ENCODE results near the gene R3HDM2.

Gene R3HDM2

DNA sequence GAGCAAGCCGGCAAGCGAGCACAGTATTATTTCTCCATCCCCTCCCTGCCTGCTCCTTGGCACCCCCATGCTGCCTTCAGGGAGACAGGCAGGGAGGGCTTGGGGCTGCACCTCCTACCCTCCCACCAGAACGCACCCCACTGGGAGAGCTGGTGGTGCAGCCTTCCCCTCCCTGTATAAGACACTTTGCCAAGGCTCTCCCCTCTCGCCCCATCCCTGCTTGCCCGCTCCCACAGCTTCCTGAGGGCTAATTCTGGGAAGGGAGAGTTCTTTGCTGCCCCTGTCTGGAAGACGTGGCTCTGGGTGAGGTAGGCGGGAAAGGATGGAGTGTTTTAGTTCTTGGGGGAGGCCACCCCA is 218.2 kb downstream of the R3HDM2 start:
- Mint-ChIP-seq H3K36me3 (no peaks in the 10 kb centered on the region), H3K4me3 (no peak overlapping the region), H3K27me3 (peaks cover 24% of the 10 kb centered on the region), H3K4me1 (ENCODE audit: low read depth) (peaks cover 28% of the 10 kb centered on the region), H3K27ac (no peak overlapping the region), H3K9me3 (ENCODE audit: low read depth) (no peaks in the 10 kb centered on the region)

DNA sequence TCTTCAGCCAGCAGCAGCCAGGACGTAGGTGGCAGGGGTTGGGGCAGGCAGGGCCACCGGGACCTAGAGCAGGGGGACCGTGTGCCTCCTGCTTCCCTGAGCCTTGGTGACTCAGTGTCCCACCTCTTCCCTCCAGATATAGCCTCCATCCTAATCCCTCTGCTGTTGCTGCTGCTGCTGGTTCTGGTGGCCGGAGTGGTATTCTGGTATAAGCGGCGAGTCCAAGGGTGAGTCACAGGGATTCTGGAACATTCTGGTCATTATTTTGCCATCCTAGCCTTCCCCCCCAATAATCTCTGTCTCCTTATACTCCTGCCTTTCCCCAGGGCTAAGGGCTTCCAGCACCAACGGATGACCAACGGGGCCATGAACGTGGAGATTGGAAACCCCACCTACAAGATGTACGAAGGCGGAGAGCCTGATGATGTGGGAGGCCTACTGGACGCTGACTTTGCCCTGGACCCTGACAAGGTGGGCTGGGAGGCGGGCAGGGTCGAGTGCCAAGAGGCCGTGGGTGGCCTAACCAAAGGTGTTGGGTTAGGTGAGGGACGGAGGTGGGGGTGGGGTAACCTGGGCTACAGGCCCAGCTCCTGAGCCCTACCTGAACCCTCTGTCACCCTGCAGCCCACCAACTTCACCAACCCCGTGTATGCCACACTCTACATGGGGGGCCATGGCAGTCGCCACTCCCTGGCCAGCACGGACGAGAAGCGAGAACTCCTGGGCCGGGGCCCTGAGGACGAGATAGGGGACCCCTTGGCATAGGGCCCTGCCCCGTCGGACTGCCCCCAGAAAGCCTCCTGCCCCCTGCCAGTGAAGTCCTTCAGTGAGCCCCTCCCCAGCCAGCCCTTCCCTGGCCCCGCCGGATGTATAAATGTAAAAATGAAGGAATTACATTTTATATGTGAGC is 218.8 kb downstream of the R3HDM2 start:
- Mint-ChIP-seq H3K9me3 (ENCODE audit: low read depth) (no peaks in the 10 kb centered on the region), H3K4me1 (ENCODE audit: low read depth) (peaks cover 23% of the 10 kb centered on the region), H3K4me3 (no peak overlapping the region), H3K27me3 (peaks cover 19% of the 10 kb centered on the region), H3K36me3 (no peaks in the 10 kb centered on the region), H3K27ac (no peak overlapping the region)

DNA sequence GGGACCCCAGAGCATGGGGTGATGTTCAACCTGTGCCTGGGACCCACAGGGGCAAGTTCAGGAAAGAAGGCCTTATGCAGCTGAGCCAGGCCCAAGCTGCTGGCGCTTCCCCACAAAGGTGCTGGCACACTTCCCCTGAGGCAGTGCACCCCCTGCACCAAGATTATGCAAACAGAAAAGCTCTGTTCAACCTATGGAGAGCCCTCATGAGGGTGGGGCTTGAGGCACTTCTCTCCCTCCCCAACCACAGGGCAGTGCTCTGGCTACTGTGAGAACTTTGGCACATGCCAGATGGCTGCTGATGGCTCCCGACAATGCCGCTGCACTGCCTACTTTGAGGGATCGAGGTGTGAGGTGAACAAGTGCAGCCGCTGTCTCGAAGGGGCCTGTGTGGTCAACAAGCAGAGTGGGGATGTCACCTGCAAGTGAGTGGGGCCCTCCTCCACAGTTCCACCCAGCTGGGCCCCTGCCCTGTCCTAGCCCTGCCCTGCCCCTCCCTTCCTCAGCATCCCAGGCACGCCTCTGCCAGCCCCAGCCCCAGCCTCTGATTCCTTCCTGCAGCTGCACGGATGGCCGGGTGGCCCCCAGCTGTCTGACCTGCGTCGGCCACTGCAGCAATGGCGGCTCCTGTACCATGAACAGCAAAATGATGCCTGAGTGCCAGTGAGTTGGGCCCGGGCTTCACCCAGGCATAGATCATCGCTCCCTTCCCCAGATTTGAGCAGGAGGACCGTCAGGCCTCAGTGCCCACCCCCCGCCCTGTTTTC is 219.7 kb downstream of the R3HDM2 start:
- H3K36me3 Mint-ChIP-seq: no peaks in the 10 kb centered on the region
- H3K4me3 Mint-ChIP-seq: no peak overlapping the region
- H3K27ac Mint-ChIP-seq: no peak overlapping the region
- H3K9me3 Mint-ChIP-seq (ENCODE audit: low read depth): no peaks in the 10 kb centered on the region
- H3K4me1 Mint-ChIP-seq (ENCODE audit: low read depth): peaks cover 23% of the 10 kb centered on the region
- H3K27me3 Mint-ChIP-seq: peaks cover 19% of the 10 kb centered on the region

DNA sequence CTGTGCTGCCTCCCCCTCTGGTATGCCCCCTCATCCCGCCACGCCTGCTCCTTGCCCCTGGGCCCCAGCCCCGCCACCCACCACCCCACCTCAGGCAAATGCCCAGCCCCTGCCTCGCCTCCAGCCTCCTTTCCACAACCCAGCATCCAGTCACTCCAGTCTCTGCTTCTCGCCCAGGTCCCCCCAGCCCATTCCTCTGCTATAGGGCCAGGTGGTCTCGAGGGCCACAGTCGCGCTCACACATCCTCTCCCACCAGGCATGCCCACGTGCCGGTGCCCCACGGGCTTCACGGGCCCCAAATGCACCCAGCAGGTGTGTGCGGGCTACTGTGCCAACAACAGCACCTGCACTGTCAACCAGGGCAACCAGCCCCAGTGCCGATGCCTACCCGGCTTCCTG is 220.4 kb downstream of the R3HDM2 start:
- Mint-ChIP-seq H3K27ac (no peak overlapping the region), H3K27me3 (peaks cover 15% of the 10 kb centered on the region), H3K36me3 (no peaks in the 10 kb centered on the region), H3K4me3 (no peak overlapping the region), H3K9me3 (ENCODE audit: low read depth) (no peaks in the 10 kb centered on the region), H3K4me1 (ENCODE audit: low read depth) (peaks cover 18% of the 10 kb centered on the region)

DNA sequence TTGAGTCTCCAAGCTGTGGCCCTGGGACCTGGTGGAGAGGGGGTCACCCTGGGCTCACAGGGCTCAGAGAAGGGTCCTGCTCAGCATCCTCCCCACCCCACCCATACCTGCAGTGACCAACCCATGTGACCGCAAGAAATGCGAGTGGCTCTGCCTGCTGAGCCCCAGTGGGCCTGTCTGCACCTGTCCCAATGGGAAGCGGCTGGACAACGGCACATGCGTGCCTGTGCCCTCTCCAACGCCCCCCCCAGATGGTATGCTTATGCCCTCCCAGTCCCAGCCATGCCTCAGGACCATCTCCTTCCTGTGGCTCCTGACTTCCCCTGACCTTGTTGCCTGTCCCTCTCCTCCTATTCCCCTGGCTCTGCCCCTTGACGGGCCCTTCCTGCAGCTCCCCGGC is 220.9 kb downstream of the R3HDM2 start:
- H3K9me3 Mint-ChIP-seq (ENCODE audit: low read depth): no peaks in the 10 kb centered on the region
- no peaks in the 10 kb centered on the region for H3K36me3 Mint-ChIP-seq
- no peak overlapping the region for H3K27ac Mint-ChIP-seq
- peaks cover 12% of the 10 kb centered on the region for H3K27me3 Mint-ChIP-seq
- no peak overlapping the region for H3K4me3 Mint-ChIP-seq
- H3K4me1 Mint-ChIP-seq (ENCODE audit: low read depth): peaks cover 15% of the 10 kb centered on the region

DNA sequence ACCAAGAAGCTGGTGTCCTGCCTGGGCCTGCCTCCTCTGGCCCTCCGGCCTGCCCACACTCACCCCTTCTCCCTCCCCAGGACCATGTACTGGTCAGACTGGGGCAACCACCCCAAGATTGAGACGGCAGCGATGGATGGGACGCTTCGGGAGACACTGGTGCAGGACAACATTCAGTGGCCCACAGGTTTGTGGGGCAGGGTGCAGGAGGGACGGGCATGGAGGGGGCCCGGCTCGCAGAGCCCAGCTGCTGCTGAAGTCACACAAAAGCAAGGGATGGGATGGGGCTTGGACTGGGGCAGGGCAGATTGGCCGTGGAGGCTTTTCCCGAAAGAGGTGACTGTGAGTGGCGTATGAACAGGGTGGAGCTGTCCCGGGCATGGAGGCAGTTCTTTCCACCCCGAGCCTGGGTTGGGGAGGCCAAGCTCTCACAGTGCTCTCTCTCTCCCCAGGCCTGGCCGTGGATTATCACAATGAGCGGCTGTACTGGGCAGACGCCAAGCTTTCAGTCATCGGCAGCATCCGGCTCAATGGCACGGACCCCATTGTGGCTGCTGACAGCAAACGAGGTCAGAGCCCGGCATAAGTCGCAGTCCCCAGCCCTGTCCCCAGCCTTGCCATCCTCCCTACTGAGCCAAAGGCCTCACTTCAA is 222.1 kb downstream of the R3HDM2 start:
- H3K27ac Mint-ChIP-seq: no peak overlapping the region
- no peaks in the 10 kb centered on the region for H3K9me3 Mint-ChIP-seq (ENCODE audit: low read depth)

DNA sequence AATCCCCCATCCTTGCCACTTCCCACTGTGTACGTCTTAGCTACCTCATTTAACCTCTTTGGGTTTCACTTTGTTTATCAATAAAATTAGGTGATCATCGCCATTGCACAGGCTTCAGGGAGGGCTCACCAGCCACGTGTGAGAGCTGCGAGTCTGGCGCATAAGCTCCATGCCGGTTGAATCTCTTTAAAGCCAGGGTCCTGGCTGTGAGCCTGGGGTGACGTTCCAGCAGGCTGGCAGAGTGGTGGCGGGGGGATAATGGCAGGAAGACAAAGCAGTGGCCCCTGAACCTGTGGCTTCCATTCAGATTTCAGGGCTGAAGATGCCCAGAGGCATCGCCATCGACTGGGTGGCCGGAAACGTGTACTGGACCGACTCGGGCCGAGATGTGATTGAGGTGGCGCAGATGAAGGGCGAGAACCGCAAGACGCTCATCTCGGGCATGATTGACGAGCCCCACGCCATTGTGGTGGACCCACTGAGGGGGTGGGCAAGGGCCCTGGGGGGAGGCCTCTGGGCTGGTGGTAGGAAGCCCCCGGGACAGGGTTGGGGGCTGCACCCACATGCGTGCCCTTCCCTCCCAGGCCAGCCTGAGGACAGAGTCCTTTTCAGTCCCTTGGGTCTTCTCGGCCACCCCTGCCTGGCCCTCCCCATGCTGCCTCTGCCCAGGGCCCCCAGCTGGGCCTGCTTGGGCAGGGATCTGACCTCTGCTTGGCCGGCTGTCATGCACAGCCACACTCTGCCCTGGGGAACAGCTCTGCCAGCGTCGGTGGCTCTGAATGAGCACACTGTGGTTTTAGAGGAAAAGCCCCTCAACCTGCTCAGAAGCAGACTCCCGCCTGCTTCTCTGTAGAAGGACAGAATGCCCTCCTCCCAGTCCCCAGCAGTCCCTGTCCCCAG is 222.9 kb downstream of the R3HDM2 start:
- Mint-ChIP-seq H3K9me3 (ENCODE audit: low read depth) (no peaks in the 10 kb centered on the region), H3K4me1 (ENCODE audit: low read depth) (peaks cover 1% of the 10 kb centered on the region), H3K27ac (no peak overlapping the region), H3K36me3 (no peaks in the 10 kb centered on the region), H3K4me3 (no peak overlapping the region), H3K27me3 (no peaks in the 10 kb centered on the region)

More for the DNA sequence above, 222.1 kb downstream of the R3HDM2 start:
- Mint-ChIP-seq H3K27me3 (peaks cover 5% of the 10 kb centered on the region), H3K4me3 (no peak overlapping the region), H3K4me1 (ENCODE audit: low read depth) (peaks cover 7% of the 10 kb centered on the region), H3K36me3 (no peaks in the 10 kb centered on the region)

DNA sequence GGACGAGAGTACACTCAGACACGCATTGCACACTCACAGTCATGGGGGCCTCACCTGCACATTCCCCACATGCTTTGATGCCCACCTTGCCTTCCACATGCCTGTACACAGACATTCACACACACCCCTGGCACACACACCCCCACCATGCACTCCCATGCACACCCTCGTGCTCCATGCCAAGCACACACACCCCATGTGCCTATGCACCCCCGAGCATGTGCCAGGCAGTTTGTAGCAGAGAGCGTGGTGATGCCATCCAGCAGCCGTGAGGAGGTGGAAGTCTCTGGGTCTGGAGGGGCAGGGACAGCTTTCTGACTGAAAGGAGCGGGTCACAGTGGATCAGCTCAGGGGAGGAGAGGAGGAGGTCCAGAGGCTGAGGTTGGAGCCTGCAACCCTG is 224.9 kb downstream of the R3HDM2 start:
- peaks cover 2% of the 10 kb centered on the region for H3K36me3 Mint-ChIP-seq
- H3K4me1 Mint-ChIP-seq (ENCODE audit: low read depth): no peaks in the 10 kb centered on the region
- H3K27me3 Mint-ChIP-seq: no peaks in the 10 kb centered on the region
- no peak overlapping the region for H3K27ac Mint-ChIP-seq
- no peak overlapping the region for H3K4me3 Mint-ChIP-seq
- no peaks in the 10 kb centered on the region for H3K9me3 Mint-ChIP-seq (ENCODE audit: low read depth)

DNA sequence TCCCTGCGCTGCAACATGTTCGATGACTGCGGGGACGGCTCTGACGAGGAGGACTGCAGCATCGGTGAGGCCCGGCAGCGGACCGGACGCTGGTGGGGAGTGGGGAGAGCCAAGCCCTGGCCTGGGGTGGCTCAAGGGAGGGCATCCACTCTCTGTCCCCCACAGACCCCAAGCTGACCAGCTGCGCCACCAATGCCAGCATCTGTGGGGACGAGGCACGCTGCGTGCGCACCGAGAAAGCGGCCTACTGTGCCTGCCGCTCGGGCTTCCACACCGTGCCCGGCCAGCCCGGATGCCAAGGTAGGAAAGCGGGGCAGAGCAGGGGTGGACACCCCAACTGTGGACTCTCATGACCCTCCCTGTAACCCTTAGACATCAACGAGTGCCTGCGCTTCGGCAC is 225.7 kb downstream of the R3HDM2 start:
- Mint-ChIP-seq H3K9me3 (ENCODE audit: low read depth) (no peaks in the 10 kb centered on the region), H3K27ac (no peak overlapping the region), H3K4me1 (ENCODE audit: low read depth) (no peaks in the 10 kb centered on the region), H3K4me3 (no peak overlapping the region), H3K27me3 (no peaks in the 10 kb centered on the region), H3K36me3 (peaks cover 2% of the 10 kb centered on the region)

DNA sequence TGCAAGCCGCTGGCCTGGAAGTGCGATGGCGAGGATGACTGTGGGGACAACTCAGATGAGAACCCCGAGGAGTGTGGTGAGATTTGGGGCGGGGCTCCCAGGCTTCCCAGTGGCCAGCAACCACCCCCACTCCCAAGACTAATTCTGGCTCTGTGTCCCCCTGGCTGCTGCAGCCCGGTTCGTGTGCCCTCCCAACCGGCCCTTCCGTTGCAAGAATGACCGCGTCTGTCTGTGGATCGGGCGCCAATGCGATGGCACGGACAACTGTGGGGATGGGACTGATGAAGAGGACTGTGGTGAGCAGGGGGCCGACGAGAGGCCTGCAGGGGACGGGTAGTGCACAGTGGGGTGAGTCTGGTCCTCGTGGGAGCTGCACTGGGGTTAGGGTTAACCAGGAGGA is 226.4 kb downstream of the R3HDM2 start:
- H3K27me3 Mint-ChIP-seq: no peaks in the 10 kb centered on the region

DNA sequence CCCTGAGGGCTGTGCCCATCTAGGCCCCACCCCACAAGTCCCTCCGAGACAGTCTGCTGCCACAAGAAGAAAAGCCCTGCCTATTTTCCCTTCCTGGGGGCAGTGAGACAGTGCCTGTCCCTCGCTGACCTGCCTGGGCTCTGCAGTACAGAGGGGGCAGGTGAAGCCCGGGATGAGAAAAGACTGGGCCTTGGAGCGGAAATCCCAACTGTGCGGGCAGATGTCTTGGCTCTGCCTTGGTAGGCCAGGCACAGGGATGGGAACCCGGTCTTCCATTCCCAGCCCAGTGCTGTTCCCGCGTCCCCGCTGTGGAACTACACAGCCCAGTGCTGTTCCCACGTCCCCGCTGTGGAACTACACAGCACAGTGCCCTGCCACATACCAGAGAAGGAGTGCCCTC is 227.1 kb downstream of the R3HDM2 start:
- Mint-ChIP-seq H3K4me3 (no peak overlapping the region), H3K36me3 (peaks cover 2% of the 10 kb centered on the region), H3K9me3 (ENCODE audit: low read depth) (no peaks in the 10 kb centered on the region), H3K27me3 (no peaks in the 10 kb centered on the region), H3K27ac (no peak overlapping the region), H3K4me1 (ENCODE audit: low read depth) (no peaks in the 10 kb centered on the region)

More for the DNA sequence above, 226.4 kb downstream of the R3HDM2 start:
- no peaks in the 10 kb centered on the region for H3K9me3 Mint-ChIP-seq (ENCODE audit: low read depth)
- no peaks in the 10 kb centered on the region for H3K4me1 Mint-ChIP-seq (ENCODE audit: low read depth)
- peaks cover 2% of the 10 kb centered on the region for H3K36me3 Mint-ChIP-seq
- H3K4me3 Mint-ChIP-seq: no peak overlapping the region
- no peak overlapping the region for H3K27ac Mint-ChIP-seq

Data from activated naive CD8-positive, alpha-beta T cell (primary cell).